Neural cell (in vitro differentiated cells): ENCODE measurements around the gene CRELD1. TPM values are rescaled to one million over a fixed set of nuclear protein-coding genes. Genes with fewer than 3 reads are reported as not detected.

Source experiments
- H2AFZ ChIP-seq: fragments of 200-600, 300-800 bp; sonication (generic), shearing (Covaris generic); 2 replicates; pipeline ENCODE4 v1.6.0; 2014; ENCODE audit warnings: low read depth, mild to moderate bottlenecking, antibody characterized with exemption, low read length, moderate library complexity
- H3F3A ChIP-seq: fragments of 200-600 bp; shearing (Covaris generic); 2 replicates; pipeline ENCODE4 v1.6.1; 2016; ENCODE audit warnings: mild to moderate bottlenecking, moderate library complexity, mixed read lengths, antibody characterized with exemption, low read length; ENCODE audit not compliant: insufficient read depth, poor library complexity, severe bottlenecking
- H3K27ac ChIP-seq: fragments of 200-600, 300-800 bp; sonication (generic), shearing (Covaris generic); 2 replicates; pipeline ENCODE4 v1.5.1; 2014; ENCODE audit warnings: mild to moderate bottlenecking, low read length, moderate library complexity
- H3K27me3 ChIP-seq: fragments of 300-800, 200-600 bp; sonication (generic), shearing (Covaris generic); 2 replicates; pipeline ENCODE4 v1.6.0; 2014; ENCODE audit warnings: mild to moderate bottlenecking, low read depth, low read length, moderate library complexity; ENCODE audit not compliant: insufficient read depth
- H3K36me3 ChIP-seq: fragments of 300-800, 200-600 bp; sonication (generic), shearing (Covaris generic); 2 replicates; pipeline ENCODE4 v1.5.1; 2014; ENCODE audit warnings: mild to moderate bottlenecking, antibody characterized with exemption, low read length, moderate library complexity; ENCODE audit not compliant: insufficient read depth
- H3K4me2 ChIP-seq: fragments of 300-800, 200-600 bp; sonication (generic), shearing (Covaris generic); 2 replicates; pipeline ENCODE4 v1.6.0; 2014; ENCODE audit warnings: mild to moderate bottlenecking, low read length
- H3K4me3 ChIP-seq: fragments of 300-800, 200-600 bp; sonication (generic), shearing (Covaris generic); 2 replicates; pipeline ENCODE4 v1.5.1; 2014; ENCODE audit warnings: mild to moderate bottlenecking, low read length, moderate library complexity
- H3K79me2 ChIP-seq: fragments of 200-600 bp; shearing (Covaris generic); replicated peaks from 2 replicates; pipeline ENCODE4 v1.6.0; 2014; ENCODE audit warnings: mild to moderate bottlenecking, low read length, moderate library complexity; ENCODE audit not compliant: insufficient read depth
- H3K9ac ChIP-seq: fragments of 300-800, 200-600 bp; sonication (generic), shearing (Covaris generic); 2 replicates; pipeline ENCODE4 v1.6.1; 2016; ENCODE audit warnings: mild to moderate bottlenecking, low read length, mixed read lengths
- H3K9me2 ChIP-seq: fragments of 200-600 bp; shearing (Covaris generic); 2 replicates; pipeline ENCODE4 v1.6.1; 2016; ENCODE audit warnings: mild to moderate bottlenecking, low read length, mixed read lengths; ENCODE audit not compliant: insufficient read depth
- H3K9me3 ChIP-seq: fragments of 200-600, 300-800 bp; sonication (generic), shearing (Covaris generic); 2 replicates; pipeline ENCODE4 v1.6.1; 2016; ENCODE audit warnings: mild to moderate bottlenecking, mixed run types, low read length, moderate library complexity, mixed read lengths
- H4K20me1 ChIP-seq: fragments of 200-600 bp; shearing (Covaris generic); 2 replicates; pipeline ENCODE4 v1.6.1; 2016; ENCODE audit warnings: mild to moderate bottlenecking, mixed run types; ENCODE audit not compliant: insufficient read depth
- CTCF ChIP-seq: fragments of 450-650 bp; IDR thresholded peaks from 2 replicates; pipeline ENCODE4 v1.5.1; 2014; ENCODE audit warnings: antibody characterized with exemption, mild to moderate bottlenecking, moderate library complexity; ENCODE audit not compliant: poor library complexity, severe bottlenecking
- EP300 ChIP-seq: fragments of 450-650 bp; conservative IDR thresholded peaks from 2 replicates; pipeline ENCODE4 v1.6.1; 2014; ENCODE audit warnings: antibody characterized with exemption, mild to moderate bottlenecking, moderate library complexity; ENCODE audit not compliant: poor library complexity, severe bottlenecking
- EZH2 ChIP-seq: fragments of 200-600, 300-800 bp; shearing (Covaris generic), sonication (generic); IDR thresholded peaks from 2 replicates; pipeline ENCODE4 v1.6.1; 2014; ENCODE audit warnings: antibody characterized with exemption, low read length, borderline replicate concordance, mild to moderate bottlenecking; ENCODE audit not compliant: insufficient read depth, poor library complexity, severe bottlenecking
- MXI1 ChIP-seq: fragments of 450-650 bp; conservative IDR thresholded peaks from 2 replicates; pipeline ENCODE4 v1.6.1; 2014; ENCODE audit warnings: antibody characterized with exemption, mild to moderate bottlenecking; ENCODE audit not compliant: poor library complexity, severe bottlenecking
- POLR2AphosphoS5 ChIP-seq: IDR thresholded peaks from 2 replicates; pipeline ENCODE4 v1.6.1; 2012
- RAD21 ChIP-seq: fragments of 450-650 bp; conservative IDR thresholded peaks from 2 replicates; pipeline ENCODE4 v1.6.1; 2014; ENCODE audit warnings: antibody characterized with exemption, mild to moderate bottlenecking, moderate library complexity
- REST ChIP-seq: IDR thresholded peaks from 2 replicates; pipeline ENCODE4 v1.6.1; 2012; ENCODE audit warnings: borderline replicate concordance
- SMC3 ChIP-seq: fragments of 450-650 bp; conservative IDR thresholded peaks from 2 replicates; pipeline ENCODE4 v1.6.1; 2014; ENCODE audit warnings: antibody characterized with exemption, mild to moderate bottlenecking, moderate library complexity; ENCODE audit not compliant: poor library complexity
- TAF1 ChIP-seq: IDR thresholded peaks from 2 replicates; pipeline ENCODE4 v1.6.1; 2012; ENCODE audit warnings: low read depth
- polyA plus RNA-seq: library from polyadenylated mRNA; depleted of rRNA; stranded (reverse); fragments of >200 nt; gene quantifications from 2 replicates; pipeline ENCODE4 v1.2.3, GENCODE V29; 2014

Gene CRELD1
- polyA plus RNA-seq, 1 donor from 2014 or later, result 48.9 TPM

- Histone ChIP-seq H3K36me3 (no peaks in the 10 kb centered on the region), H3K27ac (no peak within 1 kb of the TSS), H2AFZ (no peak within 1 kb of the TSS), H3K4me2 (no peak within 1 kb of the TSS), H3K9ac (no peak within 1 kb of the TSS), H3K27me3 (no peaks in the 10 kb centered on the region), H4K20me1 (no peaks in the 10 kb centered on the region), H3K9me2 (no peaks in the 10 kb centered on the region), H3F3A (no peaks in the 10 kb centered on the region), H3K79me2 (no peaks in the 10 kb centered on the region), H3K9me3 (no peaks in the 10 kb centered on the region), H3K4me3 (no peak within 1 kb of the TSS)
- TF ChIP-seq SMC3 (no peak), EZH2 (no peak), RAD21 (no peak), EP300 (no peak), TAF1 (no peak), REST (no peak)
These were observed 31.0 kb upstream of the CRELD1 start, which contains the start of gene IL17RE for GRCh38 chr3:9902372-9903237. TSS of gene IL17RE (plus strand) at chr3:9902848. CDS start at chr3:9902933, 85 bp downstream.

- Histone ChIP-seq H3K4me2 (no peak overlapping the region), H3K27ac (no peak overlapping the region), H3K36me3 (no peaks in the 10 kb centered on the region), H3K4me3 (no peak overlapping the region), H3K9ac (no peak overlapping the region), H2AFZ (no peak overlapping the region), H3K9me2 (no peaks in the 10 kb centered on the region), H3K27me3 (no peaks in the 10 kb centered on the region), H3F3A (no peaks in the 10 kb centered on the region), H3K79me2 (no peaks in the 10 kb centered on the region), H4K20me1 (no peaks in the 10 kb centered on the region), H3K9me3 (no peaks in the 10 kb centered on the region)
- TF ChIP-seq CTCF (no peak), SMC3 (no peak)
These were observed 30.4 kb upstream of the CRELD1 start for GRCh38 chr3:9903238-9903624.

GRCh38 chr3:9903904-9904303 is 29.7 kb upstream of the CRELD1 start:
- H3K27ac ChIP-seq, result no peak overlapping the region
- no peaks in the 10 kb centered on the region for H3K9me3 ChIP-seq
- no peak overlapping the region for H2AFZ ChIP-seq
- no peaks in the 10 kb centered on the region for H4K20me1 ChIP-seq
- H3K79me2 ChIP-seq, result no peaks in the 10 kb centered on the region
- H3K9ac ChIP-seq, result no peak overlapping the region
- TF ChIP-seq REST (no peak), MXI1 (no peak), CTCF (no peak), EZH2 (no peak), TAF1 (no peak), POLR2AphosphoS5 (no peak), EP300 (no peak)
- no peaks in the 10 kb centered on the region for H3K36me3 ChIP-seq
- no peaks in the 10 kb centered on the region for H3K27me3 ChIP-seq
- no peak overlapping the region for H3K4me2 ChIP-seq
- no peaks in the 10 kb centered on the region for H3K9me2 ChIP-seq
- no peaks in the 10 kb centered on the region for H3F3A ChIP-seq
- no peak overlapping the region for H3K4me3 ChIP-seq
